Naive B cell (primary cell): ENCODE results near the gene TMA16. TPM values are rescaled to one million over a fixed set of nuclear protein-coding genes. Genes with fewer than 3 reads are reported as not detected.
A peak's percentile ranks its signal among the peaks of the same experiment; 100 is the strongest.

Source experiments
- ATAC-seq, 2 donors: fragments of 150-1000 bp; cut with Tn5 transposase; 2 replicates each; pipeline ENCODE4 v1.10.0; 2021; ENCODE audit warnings: low read depth in 2 of 2, mild to moderate bottlenecking in 2 of 2, moderate library complexity in 2 of 2
- DNase-seq: peaks from one replicate; pipeline ENCODE4 v3.0.0; 2022
- H3K27ac Mint-ChIP-seq, 6 donors: one replicate each; pipeline ENCODE4 v1.8.0; 2020 to 2022; ENCODE audit warnings: mild to moderate bottlenecking in 6 of 6, mixed read lengths in 6 of 6, moderate library complexity in 5 of 6, inconsistent platforms in 2 of 6
- H3K27me3 Mint-ChIP-seq, 3 donors: one replicate each; pipeline ENCODE4 v1.8.0; 2021 to 2022; ENCODE audit warnings: mixed read lengths in 3 of 3, mild to moderate bottlenecking in 1 of 3
- H3K36me3 Mint-ChIP-seq, 2 donors: one replicate each; pipeline ENCODE4 v1.8.0; 2020 to 2022; ENCODE audit warnings: mixed read lengths in 2 of 2, inconsistent platforms in 1 of 2, mild to moderate bottlenecking in 1 of 2
- H3K4me1 Mint-ChIP-seq, 3 donors: one replicate each; pipeline ENCODE4 v1.8.0; 2020 to 2022; ENCODE audit warnings: mixed read lengths in 3 of 3, inconsistent platforms in 1 of 3, mild to moderate bottlenecking in 1 of 3, moderate library complexity in 1 of 3
- H3K4me3 Mint-ChIP-seq, 8 donors: one replicate each; pipeline ENCODE4 v1.8.0; 2020 to 2022; ENCODE audit warnings: mild to moderate bottlenecking in 8 of 8, mixed read lengths in 8 of 8, moderate library complexity in 8 of 8, inconsistent platforms in 2 of 8
- H3K9me3 Mint-ChIP-seq, 7 donors: one replicate each; pipeline ENCODE4 v1.8.0; 2020 to 2022; ENCODE audit warnings: mixed read lengths in 7 of 7, mild to moderate bottlenecking in 5 of 7, inconsistent platforms in 2 of 7, moderate library complexity in 1 of 7
- polyA plus RNA-seq, 6 donors: library from polyadenylated mRNA; unstranded; fragments of 300-500 nt; fragmentation: Illumina TruSeq; gene quantifications; one replicate each; pipeline ENCODE4 v1.2.3, GENCODE V29; 2021; ENCODE audit warnings: low read depth in 6 of 6

Gene TMA16
- polyA plus RNA-seq, 6 donors from 2014 or later, result 14.8 to 25.9 (median 22.0) TPM

- no peaks in the 10 kb centered on the region for H3K4me1 Mint-ChIP-seq
- no peak for DNase-seq
- H3K27ac Mint-ChIP-seq, result peak overlapping the region in 1 of 6 donors; percentile 15
- ATAC-seq, result no peak
- H3K4me3 Mint-ChIP-seq, result no peak overlapping the region
- H3K9me3 Mint-ChIP-seq, result no peaks in the 10 kb centered on the region
- no peaks in the 10 kb centered on the region for H3K36me3 Mint-ChIP-seq
- no peaks in the 10 kb centered on the region for H3K27me3 Mint-ChIP-seq
These were observed 8.9 kb upstream of the TMA16 start for GRCh38 chr4:163485589-163485988.

GRCh38 chr4:163486321-163486720 lies 8.2 kb upstream of the TMA16 start:
- no peak for DNase-seq
- Mint-ChIP-seq H3K36me3 (no peaks in the 10 kb centered on the region), H3K27ac (no peak overlapping the region), H3K27me3 (no peaks in the 10 kb centered on the region), H3K4me1 (no peaks in the 10 kb centered on the region), H3K4me3 (no peak overlapping the region), H3K9me3 (no peaks in the 10 kb centered on the region)
- ATAC-seq, result no peak

GRCh38 chr4:163489929-163490328 lies 4.6 kb upstream of the TMA16 start:
- Mint-ChIP-seq H3K27ac (peak overlapping the region in 1 of 6 donors; percentile 65), H3K9me3 (no peaks in the 10 kb centered on the region), H3K4me3 (no peak overlapping the region), H3K36me3 (no peaks in the 10 kb centered on the region), H3K4me1 (peaks cover 12 to 20% (median 14%) of the 10 kb centered on the region in 3 donors), H3K27me3 (no peaks in the 10 kb centered on the region)
- ATAC-seq, result no peak
- no peak for DNase-seq

GRCh38 chr4:163492951-163493504 lies 1.5 kb upstream of the TMA16 start:
- ATAC-seq, result no peak
- H3K4me3 Mint-ChIP-seq, result peak overlapping the region in 7 of 8 donors; percentile 99 to 100 (median 100)
- peak overlapping the region in 4 of 6 donors; percentile 68 to 99 (median 97) for H3K27ac Mint-ChIP-seq
- H3K4me1 Mint-ChIP-seq, result peaks cover 34 to 48% (median 40%) of the 10 kb centered on the region in 3 donors
- no peaks in the 10 kb centered on the region for H3K9me3 Mint-ChIP-seq
- H3K27me3 Mint-ChIP-seq, result no peaks in the 10 kb centered on the region
- no peak for DNase-seq
- no peaks in the 10 kb centered on the region for H3K36me3 Mint-ChIP-seq

- Mint-ChIP-seq H3K27me3 (no peaks in the 10 kb centered on the region), H3K9me3 (no peaks in the 10 kb centered on the region), H3K4me1 (peaks cover 34 to 51% (median 41%) of the 10 kb centered on the region in 3 donors), H3K27ac (peak overlapping the region; percentile 96 to 99 (median 98)), H3K4me3 (peak overlapping the region; percentile 94 to 100 (median 100)), H3K36me3 (no peaks in the 10 kb centered on the region)
- DNase-seq, result peak; percentile 53
- ATAC-seq, result peak; percentile 29
These were observed 689 bp upstream of the TMA16 start for GRCh38 chr4:163493643-163494359.

- ATAC-seq, result peak; percentile 16 to 19
- Mint-ChIP-seq H3K36me3 (no peaks in the 10 kb centered on the region), H3K9me3 (no peaks in the 10 kb centered on the region), H3K27ac (peak overlapping the region; percentile 45 to 96 (median 86)), H3K4me3 (peak overlapping the region; percentile 60 to 100 (median 87)), H3K27me3 (no peaks in the 10 kb centered on the region), H3K4me1 (peaks cover 38 to 59% (median 41%) of the 10 kb centered on the region in 3 donors)
- DNase-seq, result peak; percentile 37
These were observed 1.4 kb downstream of the TMA16 start for GRCh38 chr4:163495900-163496299.

- DNase-seq (no peak), ATAC-seq (no peak)
- Mint-ChIP-seq H3K27me3 (no peaks in the 10 kb centered on the region), H3K4me1 (peaks cover 46 to 64% (median 49%) of the 10 kb centered on the region in 3 donors), H3K36me3 (no peaks in the 10 kb centered on the region), H3K4me3 (no peak overlapping the region), H3K27ac (peak overlapping the region in 2 of 6 donors; percentile 22 to 27), H3K9me3 (no peaks in the 10 kb centered on the region)
These were observed 6.1 kb downstream of the TMA16 start for GRCh38 chr4:163500586-163500985.

- Mint-ChIP-seq H3K4me3 (peak overlapping the region in 2 of 8 donors; percentile 7 to 27), H3K36me3 (peaks cover 7 to 8% of the 10 kb centered on the region in 2 donors), H3K9me3 (no peaks in the 10 kb centered on the region), H3K27me3 (no peaks in the 10 kb centered on the region), H3K4me1 (peaks cover 34 to 39% (median 39%) of the 10 kb centered on the region in 3 donors), H3K27ac (peak overlapping the region in 2 of 6 donors; percentile 2 to 4)
- DNase-seq (no peak), ATAC-seq (no peak)
These were observed 10.9 kb downstream of the TMA16 start for GRCh38 chr4:163505374-163505773.

GRCh38 chr4:163515198-163515597 lies 20.7 kb downstream of the TMA16 start:
- no peak overlapping the region for H3K4me3 Mint-ChIP-seq
- ATAC-seq (no peak), DNase-seq (no peak)
- no peaks in the 10 kb centered on the region for H3K27me3 Mint-ChIP-seq
- peaks cover 25 to 37% of the 10 kb centered on the region in 2 donors for H3K36me3 Mint-ChIP-seq
- peaks cover 0 to 4% (median 0%) of the 10 kb centered on the region in 3 donors for H3K4me1 Mint-ChIP-seq
- no peaks in the 10 kb centered on the region for H3K9me3 Mint-ChIP-seq
- H3K27ac Mint-ChIP-seq, result peak overlapping the region in 1 of 6 donors; percentile 27

GRCh38 chr4:163523791-163524365 lies 29.4 kb downstream of the TMA16 start:
- Mint-ChIP-seq H3K9me3 (no peaks in the 10 kb centered on the region), H3K27ac (peak overlapping the region in 3 of 6 donors; percentile 8 to 28 (median 13))

GRCh38 chr4:163525982-163526381 lies 31.5 kb downstream of the TMA16 start:
- H3K27ac Mint-ChIP-seq, result peak overlapping the region in 1 of 6 donors; percentile 47
- H3K36me3 Mint-ChIP-seq, result peaks cover under 1 to 9% of the 10 kb centered on the region in 2 donors
- peaks cover 4 to 11% (median 11%) of the 10 kb centered on the region in 3 donors for H3K4me1 Mint-ChIP-seq
- ATAC-seq, result no peak
- no peak overlapping the region for H3K4me3 Mint-ChIP-seq
- no peaks in the 10 kb centered on the region for H3K9me3 Mint-ChIP-seq
- H3K27me3 Mint-ChIP-seq, result no peaks in the 10 kb centered on the region
- DNase-seq, result no peak

More at GRCh38 chr4:163523791-163524365, 29.4 kb downstream of the TMA16 start:
- no peak overlapping the region for H3K4me3 Mint-ChIP-seq
- no peak for ATAC-seq
- no peak for DNase-seq
- H3K27me3 Mint-ChIP-seq, result no peaks in the 10 kb centered on the region
- peaks cover 2 to 4% (median 4%) of the 10 kb centered on the region in 3 donors for H3K4me1 Mint-ChIP-seq
- peaks cover 0 to 14% of the 10 kb centered on the region in 2 donors for H3K36me3 Mint-ChIP-seq

GRCh38 chr4:163527172-163527571 lies 32.7 kb downstream of the TMA16 start:
- ATAC-seq (no peak), DNase-seq (no peak)
- no peak overlapping the region for H3K4me3 Mint-ChIP-seq
- no peaks in the 10 kb centered on the region for H3K9me3 Mint-ChIP-seq
- H3K4me1 Mint-ChIP-seq, result peaks cover 5 to 16% (median 15%) of the 10 kb centered on the region in 3 donors
- peak overlapping the region in 1 of 6 donors; percentile 31 for H3K27ac Mint-ChIP-seq
- peaks cover 13% of the 10 kb centered on the region in 2 donors for H3K36me3 Mint-ChIP-seq
- no peaks in the 10 kb centered on the region for H3K27me3 Mint-ChIP-seq

- Mint-ChIP-seq H3K27ac (peak overlapping the region in 2 of 6 donors; percentile 17 to 72), H3K36me3 (peaks cover 16 to 21% of the 10 kb centered on the region in 2 donors), H3K9me3 (no peaks in the 10 kb centered on the region)
These were observed 34.2 kb downstream of the TMA16 start for GRCh38 chr4:163528653-163529052.

More at GRCh38 chr4:163528653-163529052, 34.2 kb downstream of the TMA16 start:
- Mint-ChIP-seq H3K4me1 (peaks cover 7 to 20% (median 15%) of the 10 kb centered on the region in 3 donors), H3K4me3 (no peak overlapping the region), H3K27me3 (no peaks in the 10 kb centered on the region)
- DNase-seq, result no peak
- ATAC-seq, result no peak
